Epithelial cell of umbilical artery (primary cell): Measurements from ENCODE around the gene PTGR2. TPM values are rescaled to one million over a fixed set of nuclear protein-coding genes. Genes with fewer than 3 reads are reported as not detected.

Source experiments
- total RNA-seq: library from RNA; depleted of rRNA; stranded (reverse); fragments of >200 nt; gene quantifications from 2 replicates; pipeline ENCODE4 v1.2.3, GENCODE V29; 2014

PTGR2 gene
- 1.9 and 2.1 TPM in 2 replicates for total RNA-seq

DNA sequence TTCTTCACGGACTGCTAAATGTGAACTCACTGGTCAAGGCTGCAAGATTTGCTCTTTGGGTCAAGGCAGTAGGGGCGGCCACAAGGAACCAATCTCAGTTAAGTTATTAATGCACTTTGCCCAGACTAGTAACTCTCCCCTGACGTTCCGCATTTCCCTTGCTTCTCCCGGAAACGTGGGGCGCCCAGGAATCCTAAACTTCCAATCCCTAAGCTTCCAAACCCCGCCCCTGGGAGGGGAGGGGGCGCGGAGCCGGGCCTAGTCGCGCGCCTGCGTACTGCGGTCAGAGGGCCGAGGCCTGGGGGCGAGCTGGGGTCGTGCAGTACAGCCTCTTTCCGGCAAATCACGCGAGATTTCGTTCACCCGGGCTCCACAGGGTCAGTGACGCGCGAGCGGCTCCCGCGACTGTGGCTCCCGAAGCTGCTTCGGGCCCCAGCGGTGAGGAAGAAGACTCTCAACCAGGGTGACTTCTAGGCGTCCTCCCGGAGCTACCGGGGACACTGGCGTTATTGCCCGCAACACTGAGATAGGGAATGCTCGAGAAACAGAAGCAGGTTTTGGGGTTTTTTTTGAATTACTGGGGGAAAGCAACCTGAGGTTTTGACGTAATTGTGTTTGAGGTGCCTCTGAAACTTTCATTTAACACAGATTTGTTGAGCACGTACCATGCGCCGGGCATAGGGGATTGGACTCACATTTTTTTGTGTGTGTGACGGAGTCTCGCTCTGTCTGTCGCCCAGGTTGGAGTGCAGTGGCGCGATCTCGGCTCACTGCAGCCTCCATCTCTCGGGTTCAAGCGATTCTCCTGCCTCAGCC lies at the start of gene PTGR2:
PTGR2 (plus strand) TSS at position 265 of the 816 bp plus-strand sequence. CDS start 7,032 bp downstream, outside the sequence.

DNA sequence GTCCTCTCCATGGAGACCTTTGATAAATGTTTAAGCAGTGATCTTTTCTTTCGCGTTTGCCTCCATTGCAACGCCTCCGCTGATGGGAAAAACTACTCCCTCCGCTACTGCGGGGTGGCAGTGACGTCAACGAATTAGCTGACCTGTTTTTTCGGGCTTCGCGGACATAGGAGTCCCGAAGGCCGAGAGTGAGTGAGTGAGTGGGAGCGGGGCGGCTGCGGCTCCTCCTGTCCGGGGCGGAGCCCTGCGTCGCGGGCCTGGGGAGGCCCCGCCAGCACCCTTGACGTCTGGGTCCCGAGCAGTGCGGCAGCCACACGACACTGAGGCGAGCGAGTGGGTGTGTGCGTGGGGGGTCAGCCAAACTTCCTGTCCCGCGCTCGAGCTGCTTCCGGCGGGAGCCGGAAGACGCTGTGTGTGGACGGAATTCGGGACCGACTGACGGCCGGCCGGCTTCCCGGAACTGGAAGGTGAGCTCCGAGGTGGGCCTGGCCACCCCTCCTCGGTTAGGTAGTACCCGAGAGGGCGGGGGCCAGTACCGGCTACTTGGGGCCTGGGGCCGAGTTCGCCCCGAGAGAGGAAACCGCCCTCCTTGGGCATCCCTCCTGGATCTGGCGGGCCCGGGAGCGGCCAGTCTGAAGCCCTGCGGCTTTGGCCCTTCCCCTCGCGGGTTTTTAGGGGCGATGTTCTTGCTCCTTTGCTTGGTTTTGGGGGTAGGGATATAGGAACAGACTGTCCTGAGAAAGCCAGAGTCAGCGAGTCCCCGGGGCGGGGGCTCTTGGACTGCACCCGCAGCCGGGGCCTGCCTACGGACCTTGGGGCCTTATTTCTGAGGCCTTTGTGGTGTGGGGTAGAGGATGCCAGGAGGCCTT lies 35.1 kb downstream of the PTGR2 start, which contains the start of gene ZNF410:
ZNF410 (plus strand) TSS at position 411 of the 869 bp plus-strand sequence. CDS start 5,317 bp downstream, outside the sequence.

Other genes with a start within 250 kb of the PTGR2 start
- gene ACOT6, start 239.3 kb upstream of the PTGR2 start, total RNA-seq = 0.30 TPM in 1 of 2 replicates, not detected in the other
- 6.2 and 12.0 TPM in 2 replicates for gene DNAL1, start 206.8 kb upstream of the PTGR2 start, total RNA-seq
- 21.1 and 22.7 TPM in 2 replicates for gene PNMA1, start 137.4 kb upstream of the PTGR2 start, total RNA-seq
- gene ZNF410, start 35.0 kb downstream of the PTGR2 start, total RNA-seq = 67.9 and 72.0 TPM in 2 replicates
- 1.7 and 1.9 TPM in 2 replicates for gene FAM161B, start 98.3 kb downstream of the PTGR2 start, total RNA-seq
- gene COQ6, start 98.5 kb downstream of the PTGR2 start, total RNA-seq = 15.5 and 18.8 TPM in 2 replicates
- 6.8 TPM in 2 replicates for gene ENTPD5, start 167.5 kb downstream of the PTGR2 start, total RNA-seq
- gene BBOF1, start 167.5 kb downstream of the PTGR2 start, total RNA-seq = 1.9 and 2.4 TPM in 2 replicates
- gene ALDH6A1, start 232.6 kb downstream of the PTGR2 start, total RNA-seq = 14.3 and 24.2 TPM in 2 replicates
- gene LIN52, start 233.1 kb downstream of the PTGR2 start, total RNA-seq = 9.1 and 10.9 TPM in 2 replicates